T-cell (primary cell): ENCODE data around the gene BCKDHB. TPM values are rescaled to one million over a fixed set of nuclear protein-coding genes. Genes with fewer than 3 reads are reported as not detected.

ENCODE experiments used
- ATAC-seq, 4 experiments: fragments of 200-7000 bp in 3 of 4; fragments of 150-1000 bp in 1 of 4; cut with Tn5 transposase; replicated peaks in 1 of 4; 1 replicate in 3 of 4; 2 replicates in 1 of 4; pipeline ENCODE4 v1.10.0; 2021; ENCODE audit warnings: moderate library complexity in 3 of 4, mild to moderate bottlenecking in 2 of 4, moderate number of reproducible peaks in 1 of 4
- CTCF ChIA-PET, 2 donors: fragments of 300-600 bp; sonication (Branson Sonifier 250); formaldehyde crosslinking; loops; one replicate each; lab custom pipeline; 2022; ENCODE audit warnings: antibody characterized with exemption in 2 of 2; lab: Charles Lee
- POLR2A ChIA-PET, 2 donors: fragments of 300-600 bp; sonication (Branson Sonifier 250); formaldehyde crosslinking; loops; one replicate each; lab custom pipeline; 2022; ENCODE audit warnings: antibody characterized with exemption in 2 of 2; lab: Charles Lee
- DNase-seq, 35 experiments: peaks; one replicate each; pipeline versions ENCODE4 v3.0.0 to v3.0.0-alpha.2; 2013 to 2023
- H3K27ac ChIP-seq: one replicate; pipeline ENCODE4 v1.5.1; 2013; ENCODE audit warnings: low read length
- H3K27me3 ChIP-seq, 2 experiments: replicated peaks in 1 of 2; 1 replicate in 1 of 2; 2 replicates in 1 of 2; pipeline versions ENCODE4 v1.6.1 to v1.7.0; 2013; ENCODE audit warnings: low read length in 1 of 2, mixed read lengths in 1 of 2; ENCODE audit not compliant: control insufficient read depth in 2 of 2, insufficient read depth in 2 of 2; ENCODE audit errors: extremely low read depth in 1 of 2
- H3K36me3 ChIP-seq, 2 donors: 1 replicate in 1 of 2; 2 replicates in 1 of 2; pipeline versions ENCODE4 v1.6.1 to v1.7.0; 2013; ENCODE audit warnings: low read length in 1 of 2; ENCODE audit not compliant: control insufficient read depth in 2 of 2, insufficient read depth in 1 of 2; ENCODE audit errors: extremely low read depth in 1 of 2
- H3K4me1 ChIP-seq, 2 experiments: 1 replicate in 1 of 2; 2 replicates in 1 of 2; pipeline versions ENCODE4 v1.6.1 to v1.7.0; 2013; ENCODE audit warnings: low read length in 2 of 2, mixed read lengths in 1 of 2; ENCODE audit not compliant: insufficient read depth in 2 of 2, control insufficient read depth in 1 of 2; ENCODE audit errors: extremely low read depth in 1 of 2
- H3K4me3 ChIP-seq, 2 donors: 1 replicate in 1 of 2; 2 replicates in 1 of 2; pipeline versions ENCODE4 v1.5.1 to v1.7.0; 2013; ENCODE audit warnings: mild to moderate bottlenecking in 2 of 2, low read length in 1 of 2, moderate library complexity in 1 of 2; ENCODE audit not compliant: control insufficient read depth in 1 of 2; ENCODE audit errors: extremely low read depth in 1 of 2
- H3K9me3 ChIP-seq: 2 replicates; pipeline ENCODE4 v1.7.0; 2013
- H3K27ac Mint-ChIP-seq, 2 donors: one replicate each; pipeline ENCODE4 v1.8.0; 2020 to 2021; ENCODE audit warnings: mild to moderate bottlenecking in 2 of 2, mixed read lengths in 2 of 2
- H3K27me3 Mint-ChIP-seq, 2 donors: one replicate each; pipeline ENCODE4 v1.8.0; 2021 to 2022; ENCODE audit warnings: mixed read lengths in 2 of 2
- H3K36me3 Mint-ChIP-seq: one replicate; pipeline ENCODE4 v1.8.0; 2021; ENCODE audit warnings: mixed read lengths
- H3K4me1 Mint-ChIP-seq, 3 donors: one replicate each; pipeline ENCODE4 v1.8.0; 2020 to 2022; ENCODE audit warnings: mixed read lengths in 3 of 3, mild to moderate bottlenecking in 1 of 3
- H3K4me3 Mint-ChIP-seq, 3 donors: one replicate each; pipeline ENCODE4 v1.8.0; 2020 to 2022; ENCODE audit warnings: mild to moderate bottlenecking in 3 of 3, mixed read lengths in 3 of 3, moderate library complexity in 3 of 3
- H3K9me3 Mint-ChIP-seq, 3 donors: one replicate each; pipeline ENCODE4 v1.8.0; 2020 to 2022; ENCODE audit warnings: mixed read lengths in 3 of 3
- WGBS: methylation state at CpG from one replicate; pipeline ENCODE4 v1.1.5; 2013; ENCODE audit warnings: missing lambda C conversion rate; ENCODE audit not compliant: insufficient coverage; 5-methylcytosine and 5-hydroxymethylcytosine counted together
- total RNA-seq, 35 experiments: library from RNA in 6 of 35; stranded (reverse) in 6 of 35; fragments of 120-200 nt in 1 of 35; gene quantifications; one replicate each; pipeline versions ENCODE4 v1.2.1 to v1.2.4 and lab custom pipeline; 2013 to 2026

Gene BCKDHB
- total RNA-seq, 5 donors from 2014 or later (not counting 1 experiment from before 2014, with no cell fraction given): 14.1 to 18.7 (median 15.2) TPM

GRCh38 chr6:80226699-80227098 is 120.2 kb downstream of the BCKDHB start:
- Histone ChIP-seq H3K36me3 (no peaks in the 10 kb centered on the region), H3K4me3 (no peak overlapping the region), H3K4me1 (no peaks in the 10 kb centered on the region), H3K9me3 (no peaks in the 10 kb centered on the region), H3K27ac (no peak overlapping the region), H3K27me3 (no peaks in the 10 kb centered on the region)
- Mint-ChIP-seq H3K9me3 (no peaks in the 10 kb centered on the region), H3K4me3 (no peak overlapping the region), H3K36me3 (peaks cover 50% of the 10 kb centered on the region), H3K4me1 (no peaks in the 10 kb centered on the region), H3K27ac (no peak overlapping the region), H3K27me3 (no peaks in the 10 kb centered on the region)
- ChIA-PET CTCF (interaction anchor here in 1 of 2 donors (0.6 kb wide), 1 partner anchor 13 kb away, joined by 3 read pairs; no protein-coding TSS in a partner anchor), POLR2A (no interaction called here)
- ATAC-seq (no peak), DNase-seq (no peak)
- WGBS: 100% methylated on average over 1 of the region's 5 CpGs

DNA sequence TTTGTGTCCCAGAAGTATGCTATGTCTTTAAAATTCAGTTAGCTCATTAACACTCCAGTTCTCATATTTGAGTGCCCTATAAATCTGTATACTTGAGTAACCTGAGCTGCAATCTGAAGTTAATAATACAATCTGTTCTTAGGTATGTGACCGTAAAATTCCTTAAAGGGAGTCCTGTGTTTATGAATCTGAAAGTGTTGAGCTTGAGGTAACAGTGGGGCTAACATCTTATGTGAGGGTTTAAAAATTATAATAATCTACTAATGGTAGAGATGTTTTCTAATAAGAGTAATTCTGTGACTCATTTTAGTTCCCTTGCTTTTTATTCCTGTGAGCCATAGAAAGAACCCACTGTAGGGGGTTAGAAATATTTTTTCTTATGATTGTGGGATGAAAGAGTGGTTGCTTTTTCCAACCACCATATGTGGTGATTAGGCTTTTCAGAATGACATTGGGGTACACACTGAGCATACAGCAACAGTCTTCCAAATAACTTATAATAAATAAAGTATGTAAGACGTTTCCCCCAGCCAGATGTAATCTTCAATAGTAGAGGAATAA is 121.2 kb downstream of the BCKDHB start:
- Histone ChIP-seq H3K27ac (no peak overlapping the region), H3K27me3 (no peaks in the 10 kb centered on the region), H3K36me3 (no peaks in the 10 kb centered on the region), H3K9me3 (no peaks in the 10 kb centered on the region), H3K4me1 (no peaks in the 10 kb centered on the region), H3K4me3 (no peak overlapping the region)
- CTCF ChIA-PET: no interaction called here
- Mint-ChIP-seq H3K9me3 (no peaks in the 10 kb centered on the region), H3K27ac (no peak overlapping the region), H3K27me3 (no peaks in the 10 kb centered on the region), H3K4me1 (no peaks in the 10 kb centered on the region), H3K36me3 (peaks cover 43% of the 10 kb centered on the region), H3K4me3 (no peak overlapping the region)
- WGBS: no CpG with 5 or more reads among the region's 2 CpGs
- DNase-seq (no peak), ATAC-seq (no peak)
- POLR2A ChIA-PET: no interaction called here

DNA sequence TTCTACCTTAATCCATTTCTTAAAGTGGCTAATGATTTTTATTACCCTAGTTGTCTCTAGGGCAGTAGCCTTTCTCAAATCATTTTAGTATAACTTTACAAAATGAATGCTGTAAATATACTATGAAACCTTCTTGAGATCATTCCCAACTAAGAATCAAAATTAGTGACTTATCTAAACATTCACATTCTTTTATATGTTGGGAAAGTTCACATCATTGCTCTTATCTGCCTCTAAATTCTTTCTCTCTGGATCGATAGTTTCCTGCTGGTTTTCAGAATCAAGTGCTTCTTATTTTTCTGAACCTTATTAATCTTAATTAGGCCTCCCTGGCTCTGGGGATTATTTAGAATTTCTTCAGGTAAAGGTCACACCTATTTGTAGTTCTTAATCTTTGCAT is 126.8 kb downstream of the BCKDHB start:
- no CpG with 5 or more reads among the region's 1 CpG for WGBS
- ATAC-seq: no peak
- Histone ChIP-seq H3K27me3 (no peaks in the 10 kb centered on the region), H3K4me3 (no peak overlapping the region), H3K27ac (no peak overlapping the region), H3K36me3 (no peaks in the 10 kb centered on the region), H3K9me3 (no peaks in the 10 kb centered on the region), H3K4me1 (no peaks in the 10 kb centered on the region)
- POLR2A ChIA-PET: no interaction called here
- no peaks in the 10 kb centered on the region for H3K4me1 Mint-ChIP-seq
- DNase-seq: no peak
- H3K36me3 Mint-ChIP-seq: peaks cover 21% of the 10 kb centered on the region
- peaks cover 0 to 2% (median 0%) of the 10 kb centered on the region in 3 donors for H3K9me3 Mint-ChIP-seq
- no peak overlapping the region for H3K4me3 Mint-ChIP-seq
- H3K27me3 Mint-ChIP-seq: no peaks in the 10 kb centered on the region
- CTCF ChIA-PET: no interaction called here
- H3K27ac Mint-ChIP-seq: no peak overlapping the region

GRCh38 chr6:80233958-80234357 is 127.5 kb downstream of the BCKDHB start:
- ATAC-seq (no peak), DNase-seq (no peak)
- H3K4me1 Mint-ChIP-seq: no peaks in the 10 kb centered on the region
- POLR2A ChIA-PET: no interaction called here
- no peak overlapping the region for H3K4me3 Mint-ChIP-seq
- Histone ChIP-seq H3K4me3 (no peak overlapping the region), H3K27ac (no peak overlapping the region), H3K9me3 (no peaks in the 10 kb centered on the region), H3K27me3 (no peaks in the 10 kb centered on the region), H3K4me1 (no peaks in the 10 kb centered on the region), H3K36me3 (no peaks in the 10 kb centered on the region)
- H3K27me3 Mint-ChIP-seq: no peaks in the 10 kb centered on the region
- H3K9me3 Mint-ChIP-seq: peaks cover 0 to 2% (median 0%) of the 10 kb centered on the region in 3 donors
- peaks cover 21% of the 10 kb centered on the region for H3K36me3 Mint-ChIP-seq
- 88% methylated on average over 1 of the region's 5 CpGs for WGBS
- no peak overlapping the region for H3K27ac Mint-ChIP-seq
- CTCF ChIA-PET: no interaction called here

- Mint-ChIP-seq H3K4me1 (no peaks in the 10 kb centered on the region), H3K27ac (no peak overlapping the region), H3K36me3 (peaks cover 22% of the 10 kb centered on the region), H3K9me3 (peaks cover 0 to 2% (median 0%) of the 10 kb centered on the region in 3 donors), H3K4me3 (no peak overlapping the region), H3K27me3 (no peaks in the 10 kb centered on the region)
- no peaks in the 10 kb centered on the region for H3K9me3 ChIP-seq
- no peak for ATAC-seq
- H3K4me3 ChIP-seq: no peak overlapping the region
- ChIA-PET CTCF (no interaction called here), POLR2A (no interaction called here)
- no peaks in the 10 kb centered on the region for H3K27me3 ChIP-seq
- no CpG with 5 or more reads among the region's 2 CpGs for WGBS
- no peaks in the 10 kb centered on the region for H3K4me1 ChIP-seq
- no peaks in the 10 kb centered on the region for H3K36me3 ChIP-seq
- DNase-seq: no peak
- no peak overlapping the region for H3K27ac ChIP-seq
Measured at GRCh38 chr6:80234401-80234800, 127.9 kb downstream of the BCKDHB start.

- Histone ChIP-seq H3K36me3 (no peaks in the 10 kb centered on the region), H3K4me1 (no peaks in the 10 kb centered on the region), H3K9me3 (no peaks in the 10 kb centered on the region), H3K4me3 (no peak overlapping the region), H3K27me3 (no peaks in the 10 kb centered on the region), H3K27ac (no peak overlapping the region)
- H3K4me3 Mint-ChIP-seq: no peak overlapping the region
- H3K36me3 Mint-ChIP-seq: peaks cover 27% of the 10 kb centered on the region
- peaks cover 0 to 2% (median 0%) of the 10 kb centered on the region in 3 donors for H3K9me3 Mint-ChIP-seq
- no peak overlapping the region for H3K27ac Mint-ChIP-seq
- DNase-seq (no peak), ATAC-seq (no peak)
- ChIA-PET POLR2A (no interaction called here), CTCF (no interaction called here)
- peaks cover 0 to 2% (median 0%) of the 10 kb centered on the region in 3 donors for H3K4me1 Mint-ChIP-seq
- 100% methylated on average over 1 of the region's 1 CpG for WGBS
- H3K27me3 Mint-ChIP-seq: no peaks in the 10 kb centered on the region
Measured at GRCh38 chr6:80234908-80235307, 128.4 kb downstream of the BCKDHB start.
